Suprapubic skin (tissue), 4 donors: ENCODE results near the gene MTMR6. TPM values are rescaled to one million over a fixed set of nuclear protein-coding genes. Genes with fewer than 3 reads are reported as not detected.

Experiments
- DNase-seq, 2 donors: peaks; one replicate each; pipeline ENCODE4 v3.0.0-alpha.2; 2019; ENCODE audit warnings: low spot score in 2 of 2
- H3K27ac ChIP-seq: fragments of 200-600 bp; sonication (generic); one replicate; pipeline ENCODE4 v1.5.1; 2019
- H3K27me3 ChIP-seq: fragments of 200-600 bp; sonication (generic); one replicate; pipeline ENCODE4 v1.5.1; 2019
- H3K36me3 ChIP-seq: fragments of 200-600 bp; sonication (generic); one replicate; pipeline ENCODE4 v1.5.1; 2019
- H3K4me1 ChIP-seq: fragments of 200-600 bp; sonication (generic); one replicate; pipeline ENCODE4 v1.5.1; 2019
- H3K4me3 ChIP-seq: fragments of 200-600 bp; sonication (generic); one replicate; pipeline ENCODE4 v1.5.1; 2019; ENCODE audit warnings: mild to moderate bottlenecking
- H3K9me3 ChIP-seq: fragments of 200-600 bp; sonication (generic); one replicate; pipeline ENCODE4 v1.5.1; 2019
- EP300 ChIP-seq: sonication (generic); formaldehyde crosslinking; IDR thresholded peaks from one replicate; pipeline ENCODE4 v1.6.1; 2017; ENCODE audit warnings: antibody characterized with exemption
- POLR2A ChIP-seq, 2 donors: fragments of 450-650 bp; IDR thresholded peaks; one replicate each; pipeline ENCODE4 v1.6.1; 2017; ENCODE audit warnings: antibody characterized with exemption in 2 of 2, mild to moderate bottlenecking in 2 of 2, moderate library complexity in 2 of 2
- POLR2AphosphoS5 ChIP-seq, 3 donors: sonication (generic); formaldehyde crosslinking; IDR thresholded peaks; one replicate each; pipeline ENCODE4 v1.6.1; 2017; ENCODE audit warnings: antibody characterized with exemption in 3 of 3
- WGBS: methylation state at CpG from one replicate; pipeline ENCODE4 v1.1.5; 2018; 5-methylcytosine and 5-hydroxymethylcytosine counted together
- total RNA-seq, 4 donors: library from RNA; depleted of rRNA; stranded (reverse); fragments of >200 nt; gene quantifications; one replicate each; pipeline ENCODE4 v1.1.0, GENCODE V29; 2016
- TF ChIP-seq, protein P1 (sequence below), 2 donors: fragments of 200-600 bp in 1 of 2; fragments of 450-650 bp in 1 of 2; sonication (generic) in 1 of 2; IDR thresholded peaks; one replicate each; pipeline ENCODE4 v1.5.1; 2016 to 2019; ENCODE audit warnings: antibody characterized with exemption in 2 of 2, mild to moderate bottlenecking in 1 of 2, moderate library complexity in 1 of 2

MTMR6 gene
- total RNA-seq, 4 donors from 2014 or later, result 11.0 to 14.3 (median 12.1) TPM

- peak; percentile 96 to 98 for DNase-seq
- Histone ChIP-seq H3K27me3 (peaks cover 8% of the 10 kb centered on the region), H3K27ac (peak within 1 kb of the TSS; percentile 85), H3K4me3 (peak within 1 kb of the TSS; percentile 67), H3K9me3 (no peaks in the 10 kb centered on the region), H3K4me1 (peaks cover 20% of the 10 kb centered on the region), H3K36me3 (no peaks in the 10 kb centered on the region)
- under 1% methylated on average over 43 of the region's 64 CpGs for WGBS
- peak in 1 of 2 donors; percentile 61 for TF ChIP-seq POLR2A (IDR thresholded peaks at IDR 0.05)
- peak; percentile 49 for TF ChIP-seq EP300
- peak in 2 of 3 donors; percentile 75 to 81 for TF ChIP-seq POLR2AphosphoS5 (IDR thresholded peaks at IDR 0.05)
- TF ChIP-seq, protein P1, sequence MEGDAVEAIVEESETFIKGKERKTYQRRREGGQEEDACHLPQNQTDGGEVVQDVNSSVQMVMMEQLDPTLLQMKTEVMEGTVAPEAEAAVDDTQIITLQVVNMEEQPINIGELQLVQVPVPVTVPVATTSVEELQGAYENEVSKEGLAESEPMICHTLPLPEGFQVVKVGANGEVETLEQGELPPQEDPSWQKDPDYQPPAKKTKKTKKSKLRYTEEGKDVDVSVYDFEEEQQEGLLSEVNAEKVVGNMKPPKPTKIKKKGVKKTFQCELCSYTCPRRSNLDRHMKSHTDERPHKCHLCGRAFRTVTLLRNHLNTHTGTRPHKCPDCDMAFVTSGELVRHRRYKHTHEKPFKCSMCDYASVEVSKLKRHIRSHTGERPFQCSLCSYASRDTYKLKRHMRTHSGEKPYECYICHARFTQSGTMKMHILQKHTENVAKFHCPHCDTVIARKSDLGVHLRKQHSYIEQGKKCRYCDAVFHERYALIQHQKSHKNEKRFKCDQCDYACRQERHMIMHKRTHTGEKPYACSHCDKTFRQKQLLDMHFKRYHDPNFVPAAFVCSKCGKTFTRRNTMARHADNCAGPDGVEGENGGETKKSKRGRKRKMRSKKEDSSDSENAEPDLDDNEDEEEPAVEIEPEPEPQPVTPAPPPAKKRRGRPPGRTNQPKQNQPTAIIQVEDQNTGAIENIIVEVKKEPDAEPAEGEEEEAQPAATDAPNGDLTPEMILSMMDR (IDR thresholded peaks at IDR 0.05), result no peak
These were observed 14.2 kb upstream of the MTMR6 start, which contains the start of gene NUP58 for GRCh38 chr13:25301347-25302113. TSS of gene NUP58 (plus strand) at chr13:25301625. CDS start at chr13:25301774, 149 bp downstream.

GRCh38 chr13:25300861-25301346, 13.6 kb upstream of the MTMR6 start:
- Histone ChIP-seq H3K27me3 (peaks cover 12% of the 10 kb centered on the region), H3K9me3 (no peaks in the 10 kb centered on the region), H3K4me3 (peak overlapping the region; percentile 67), H3K4me1 (peaks cover 20% of the 10 kb centered on the region), H3K36me3 (no peaks in the 10 kb centered on the region), H3K27ac (peak overlapping the region; percentile 85)
- peak; percentile 66 to 77 for DNase-seq
- 26% methylated on average over 12 of the region's 33 CpGs for WGBS
- TF ChIP-seq EP300, result no peak
- TF ChIP-seq POLR2AphosphoS5 (IDR thresholded peaks at IDR 0.05), result no peak
- TF ChIP-seq, protein P1 (IDR thresholded peaks at IDR 0.05), result no peak
- no peak for TF ChIP-seq POLR2A (IDR thresholded peaks at IDR 0.05)

GRCh38 chr13:25295701-25296100, 8.4 kb upstream of the MTMR6 start:
- Histone ChIP-seq H3K27me3 (peaks cover 12% of the 10 kb centered on the region), H3K4me3 (no peak overlapping the region), H3K36me3 (no peaks in the 10 kb centered on the region), H3K4me1 (peaks cover under 1% of the 10 kb centered on the region), H3K9me3 (no peaks in the 10 kb centered on the region), H3K27ac (no peak overlapping the region)
- 69% methylated on average over 3 of the region's 3 CpGs for WGBS
- no peak for DNase-seq
- TF ChIP-seq POLR2A (IDR thresholded peaks at IDR 0.05), result no peak
- no peak for TF ChIP-seq POLR2AphosphoS5 (IDR thresholded peaks at IDR 0.05)
- no peak for TF ChIP-seq EP300
- TF ChIP-seq, protein P1 (IDR thresholded peaks at IDR 0.05), result no peak

GRCh38 chr13:25295228-25295627, 7.9 kb upstream of the MTMR6 start:
- no peak overlapping the region for H3K4me3 ChIP-seq
- no peak for TF ChIP-seq POLR2AphosphoS5 (IDR thresholded peaks at IDR 0.05)
- TF ChIP-seq, protein P1 (IDR thresholded peaks at IDR 0.05), result no peak
- no peak for TF ChIP-seq POLR2A (IDR thresholded peaks at IDR 0.05)
- TF ChIP-seq EP300, result no peak
- H3K27me3 ChIP-seq, result peaks cover 12% of the 10 kb centered on the region
- DNase-seq, result no peak
- no peaks in the 10 kb centered on the region for H3K4me1 ChIP-seq
- no peak overlapping the region for H3K27ac ChIP-seq
- H3K36me3 ChIP-seq, result no peaks in the 10 kb centered on the region
- 98% methylated on average over 3 of the region's 3 CpGs for WGBS
- H3K9me3 ChIP-seq, result no peaks in the 10 kb centered on the region

DNA sequence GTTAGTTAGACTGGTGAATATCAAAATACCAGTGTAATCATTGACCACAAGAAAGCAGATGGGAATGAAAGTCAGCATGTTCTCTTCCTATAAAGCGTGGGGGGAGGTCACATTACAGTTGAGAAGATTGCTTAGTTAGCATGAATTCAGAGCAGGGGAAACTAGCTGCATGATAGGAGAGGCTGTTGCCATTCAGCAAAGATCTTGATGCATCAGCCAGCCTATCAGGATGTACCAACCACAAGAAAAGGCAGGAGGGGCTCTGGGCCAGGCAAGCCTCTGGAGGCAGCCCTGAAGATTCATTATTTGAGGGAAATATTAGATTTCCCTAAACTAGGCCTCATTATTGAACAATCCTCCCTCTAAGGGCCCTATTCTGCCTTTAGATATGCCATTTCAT, 5.0 kb upstream of the MTMR6 start:
- DNase-seq, result no peak
- Histone ChIP-seq H3K4me3 (no peak overlapping the region), H3K9me3 (no peaks in the 10 kb centered on the region), H3K27me3 (peaks cover 10% of the 10 kb centered on the region), H3K27ac (no peak overlapping the region), H3K36me3 (no peaks in the 10 kb centered on the region), H3K4me1 (peaks cover 6% of the 10 kb centered on the region)
- WGBS, result 29% methylated on average over 1 of the region's 1 CpG
- TF ChIP-seq POLR2AphosphoS5 (IDR thresholded peaks at IDR 0.05) (no peak), EP300 (no peak), POLR2A (IDR thresholded peaks at IDR 0.05) (no peak)
- TF ChIP-seq, protein P1 (IDR thresholded peaks at IDR 0.05), result no peak
